Keratinocyte (primary cell): ENCODE measurements around the gene DYNLT1. TPM values are rescaled to one million over a fixed set of nuclear protein-coding genes. Genes with fewer than 3 reads are reported as not detected.

Experiments used
- DNase-seq: peaks from one replicate; pipeline ENCODE4 v3.0.0-alpha.2; 2011; ENCODE audit warnings: low read depth, missing footprints, low spot score
- FAIRE-seq: peaks from 2 replicates; lab custom pipeline; 2011; peaks lifted over from hg19 to GRCh38; lab: Jason Lieb, UNC
- H2AFZ ChIP-seq: 2 replicates; pipeline ENCODE4 v1.6.0; 2012; ENCODE audit warnings: low read length, control low read depth, inconsistent platforms; ENCODE audit not compliant: control insufficient read depth
- H3K27ac ChIP-seq: 2 replicates; pipeline ENCODE4 v1.5.1; 2011; ENCODE audit warnings: low read length; ENCODE audit not compliant: control insufficient read depth, insufficient read depth
- H3K27me3 ChIP-seq: 3 replicates; pipeline ENCODE4 v1.6.0; 2011; ENCODE audit warnings: low read length; ENCODE audit not compliant: control insufficient read depth, insufficient read depth; ENCODE audit errors: extremely low read depth
- H3K36me3 ChIP-seq, 2 experiments: 2 replicates in 1 of 2; 3 replicates in 1 of 2; pipeline ENCODE4 v1.5.1; 2011; ENCODE audit warnings: low read length in 2 of 2, mild to moderate bottlenecking in 1 of 2; ENCODE audit not compliant: control insufficient read depth in 2 of 2, insufficient read depth in 2 of 2; ENCODE audit errors: extremely low read depth in 1 of 2
- H3K4me1 ChIP-seq: 3 replicates; pipeline ENCODE4 v1.5.1; 2011; ENCODE audit warnings: low read length; ENCODE audit not compliant: control insufficient read depth, insufficient read depth; ENCODE audit errors: extremely low read depth
- H3K4me2 ChIP-seq: 3 replicates; pipeline ENCODE4 v1.6.0; 2011; ENCODE audit warnings: low read depth, low read length; ENCODE audit not compliant: control insufficient read depth, insufficient read depth; ENCODE audit errors: extremely low read depth
- H3K4me3 ChIP-seq, 3 experiments: fragments of 200-600 bp in 1 of 3; sonication (generic) in 1 of 3; 2 replicates in 2 of 3; 3 replicates in 1 of 3; pipeline ENCODE4 v1.5.1; 2011 to 2016; ENCODE audit warnings: low read length in 3 of 3, mild to moderate bottlenecking in 3 of 3, control low read depth in 2 of 3, inconsistent platforms in 1 of 3, low read depth in 1 of 3, mixed read lengths in 1 of 3, mixed run types in 1 of 3, moderate library complexity in 1 of 3; ENCODE audit not compliant: control insufficient read depth in 2 of 3, insufficient read depth in 2 of 3; ENCODE audit errors: extremely low read depth in 1 of 3
- H3K79me2 ChIP-seq: 2 replicates; pipeline ENCODE4 v1.6.0; 2012; ENCODE audit warnings: low read length; ENCODE audit not compliant: control insufficient read depth, insufficient read depth
- H3K9ac ChIP-seq: 3 replicates; pipeline ENCODE4 v1.6.0; 2011; ENCODE audit warnings: low read length; ENCODE audit not compliant: control insufficient read depth, insufficient read depth; ENCODE audit errors: extremely low read depth
- H3K9me1 ChIP-seq: 3 replicates; pipeline ENCODE4 v1.6.0; 2011; ENCODE audit warnings: low read length; ENCODE audit not compliant: control insufficient read depth, insufficient read depth; ENCODE audit errors: extremely low read depth
- H3K9me3 ChIP-seq: 2 replicates; pipeline ENCODE4 v1.5.1; 2012; ENCODE audit warnings: low read depth, low read length; ENCODE audit not compliant: control insufficient read depth
- H4K20me1 ChIP-seq: 3 replicates; pipeline ENCODE4 v1.6.0; 2011; ENCODE audit warnings: low read length; ENCODE audit not compliant: control insufficient read depth, insufficient read depth; ENCODE audit errors: extremely low read depth
- CTCF ChIP-seq, 3 experiments: IDR thresholded peaks in 1 of 3; conservative IDR thresholded peaks in 1 of 3; optimal IDR thresholded peaks in 1 of 3; 2 replicates in 2 of 3; 3 replicates in 1 of 3; pipeline versions ENCODE3 to v1.5.1; 2011; ENCODE audit warnings: low read length in 3 of 3, mild to moderate bottlenecking in 3 of 3, moderate library complexity in 2 of 3, control low read depth in 1 of 3, inconsistent platforms in 1 of 3; ENCODE audit not compliant: insufficient read depth in 2 of 3; ENCODE audit errors: extremely low read depth in 1 of 3
- EZH2 ChIP-seq: IDR thresholded peaks from one replicate; pipeline ENCODE4 v1.6.1; 2012; ENCODE audit warnings: inconsistent platforms, mild to moderate bottlenecking, low read length, moderate library complexity
- dilution Hi-C: fragments of 300-500 bp; cut with MboI; formaldehyde crosslinking; loops from one replicate; pipeline ENCODE4 v1.7.0; 2020; ENCODE audit warnings: low sequenced_read_pairs; ENCODE audit not compliant: extremely low pct_ligation_motif_present
- polyA plus RNA-seq, 5 experiments: library from polyadenylated mRNA; depleted of rRNA in 3 of 5; stranded (reverse) in 3 of 5; stranded (forward) in 1 of 5; unstranded in 1 of 5; fragments of >200 nt; gene quantifications; 1 replicate in 1 of 5; 2 replicates in 3 of 5; 3 replicates in 1 of 5; pipeline versions ENCODE4 v1.2.1 to v1.2.3, GENCODE V29; 2011 to 2012; ENCODE audit warnings: missing spikeins in 2 of 5, low read depth in 1 of 5, low replicate concordance in 1 of 5

DYNLT1 gene
- polyA plus RNA-seq, 1 donor (not counting 4 experiments of a cell fraction or from before 2014, with no cell fraction given), result 354 TPM

- Histone ChIP-seq H3K4me2 (no peak overlapping the region), H3K9me3 (no peaks in the 10 kb centered on the region), H3K79me2 (no peaks in the 10 kb centered on the region), H3K27ac (no peak overlapping the region), H3K4me1 (no peaks in the 10 kb centered on the region), H3K27me3 (no peaks in the 10 kb centered on the region), H3K9me1 (no peaks in the 10 kb centered on the region), H3K9ac (no peak overlapping the region), H2AFZ (no peak overlapping the region), H3K36me3 (peaks cover 27 to 35% of the 10 kb centered on the region in 2 experiments), H4K20me1 (no peaks in the 10 kb centered on the region), H3K4me3 (no peak overlapping the region)
- FAIRE-seq (no peak), DNase-seq (no peak)
- dilution Hi-C loops, result no loop called here
- no peak for TF ChIP-seq EZH2
- TF ChIP-seq CTCF (optimal IDR thresholded peaks at IDR 0.05 in 1 of 3, IDR thresholded peaks at IDR 0.05 in 1 of 3, conservative IDR thresholded peaks at IDR 0.05 in 1 of 3; ENCODE audit: extremely low read depth in 1 of 3, insufficient read depth in 2 of 3, low read length in 3 of 3), result no peak
Measured at GRCh38 chr6:158611541-158612370, 32.8 kb downstream of the DYNLT1 start.

- Histone ChIP-seq H3K79me2 (no peaks in the 10 kb centered on the region), H3K27me3 (no peaks in the 10 kb centered on the region), H3K4me1 (no peaks in the 10 kb centered on the region), H3K9ac (no peak overlapping the region), H3K4me2 (no peak overlapping the region), H3K9me1 (no peaks in the 10 kb centered on the region), H2AFZ (no peak overlapping the region), H4K20me1 (no peaks in the 10 kb centered on the region), H3K27ac (no peak overlapping the region), H3K9me3 (no peaks in the 10 kb centered on the region), H3K36me3 (peaks cover 33 to 40% of the 10 kb centered on the region in 2 experiments), H3K4me3 (no peak overlapping the region)
- dilution Hi-C loops, result no loop called here
- DNase-seq (no peak), FAIRE-seq (no peak)
- TF ChIP-seq EZH2 (no peak), CTCF (optimal IDR thresholded peaks at IDR 0.05 in 1 of 3, IDR thresholded peaks at IDR 0.05 in 1 of 3, conservative IDR thresholded peaks at IDR 0.05 in 1 of 3; ENCODE audit: extremely low read depth in 1 of 3, insufficient read depth in 2 of 3, low read length in 3 of 3) (no peak)
Measured at GRCh38 chr6:158611039-158611438, 33.5 kb downstream of the DYNLT1 start.
